K562 (cell line): ENCODE data around the gene CPPED1. TPM values are rescaled to one million over a fixed set of nuclear protein-coding genes. Genes with fewer than 3 reads are reported as not detected.

Experiments
- SIX5 ChIP-seq, 2 experiments: IDR thresholded peaks; 2 replicates each; pipeline ENCODE4 v1.6.1; 2011; ENCODE audit warnings: low read length in 2 of 2, borderline replicate concordance in 1 of 2, low read depth in 1 of 2, mild to moderate bottlenecking in 1 of 2, moderate library complexity in 1 of 2; ENCODE audit not compliant: insufficient read depth in 1 of 2
- ZNF407 ChIP-seq: fragments of 450-650 bp; IDR thresholded peaks from 2 replicates; pipeline ENCODE4 v1.6.1; 2016; ENCODE audit warnings: low read depth
- polyA plus RNA-seq, 8 experiments: library from polyadenylated mRNA; depleted of rRNA in 4 of 8; stranded (reverse) in 5 of 8; unstranded in 3 of 8; fragments of >200 nt; fragmentation: Nextera tagmentation in 2 of 8; fragmentation: Illumina TruSeq in 1 of 8; extraction: Ambion mirVana in 2 of 8; extraction: Trizol in 1 of 8; gene quantifications; 2 replicates each; pipeline versions ENCODE4 v1.2.1 to v1.2.3, GENCODE V29; 2011 to 2014; ENCODE audit warnings: inconsistent platforms in 1 of 8, missing spikeins in 1 of 8
- total RNA-seq, 7 experiments: library from RNA; depleted of rRNA in 6 of 7; stranded (reverse); fragments of >200 nt in 6 of 7; fragmentation: Illumina TruSeq in 2 of 7; extraction: Trizol in 2 of 7; gene quantifications; 2 replicates each; pipeline versions ENCODE4 v1.2.1 to v1.2.3, GENCODE V29; 2011 to 2021; ENCODE audit warnings: low replicate concordance in 1 of 7
- TF ChIP-seq, protein P1 (sequence below): sonication (generic); formaldehyde crosslinking; IDR thresholded peaks from 2 replicates; pipeline ENCODE4 v1.8.0; 2022; ENCODE audit warnings: mild to moderate bottlenecking, missing genetic modification reagents, borderline replicate concordance
- TF ChIP-seq, protein P2 (sequence below): IDR thresholded peaks from 2 replicates; pipeline ENCODE4 v1.6.1; 2014; ENCODE audit warnings: antibody characterized with exemption
- TF ChIP-seq, protein P3 (sequence below), 2 experiments: IDR thresholded peaks; 2 replicates each; pipeline ENCODE4 v1.6.1; 2011; ENCODE audit warnings: borderline replicate concordance in 1 of 2, control low read depth in 1 of 2, low read depth in 1 of 2, low read length in 1 of 2, mild to moderate bottlenecking in 1 of 2, mixed read lengths in 1 of 2, moderate library complexity in 1 of 2; ENCODE audit not compliant: insufficient read depth in 1 of 2, insufficient read length in 1 of 2, poor library complexity in 1 of 2, severe bottlenecking in 1 of 2; ENCODE audit errors: extremely low read depth in 1 of 2
- TF ChIP-seq, protein P4 (sequence below): fragments of 450-650 bp; IDR thresholded peaks from 2 replicates; pipeline ENCODE4 v1.6.1; 2014; ENCODE audit warnings: low read depth, mild to moderate bottlenecking, moderate library complexity, borderline replicate concordance

The CPPED1 gene
- total and polyA plus RNA-seq, 9 of the 15 experiments (the other 6 are each of a cell fraction or from before 2014, with no cell fraction given): 7.5 to 25.7 (median 16.9) TPM

DNA sequence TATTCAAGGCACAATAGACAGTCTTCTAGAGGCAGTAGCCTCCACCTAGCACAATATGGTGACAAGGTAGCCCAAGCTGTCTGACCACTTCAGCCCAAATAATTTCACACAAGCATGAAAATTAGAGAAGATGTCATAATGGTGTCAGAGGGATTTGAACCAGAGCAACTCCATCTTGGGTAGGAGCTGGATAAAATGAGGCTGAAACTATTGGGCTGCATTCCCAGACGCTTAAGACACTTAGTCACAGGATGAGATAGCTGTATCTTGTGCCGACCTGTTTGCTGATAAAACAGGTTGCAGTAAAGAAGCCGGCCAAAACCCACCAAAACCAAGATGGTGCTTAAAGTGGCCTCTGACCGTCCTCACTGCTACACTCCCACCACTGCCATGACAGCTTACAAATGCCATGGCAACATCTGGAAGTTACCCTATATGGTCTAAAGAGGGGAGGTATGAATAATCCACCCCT is 192.6 kb downstream of the CPPED1 start (continued):
- TF ChIP-seq, protein P1, sequence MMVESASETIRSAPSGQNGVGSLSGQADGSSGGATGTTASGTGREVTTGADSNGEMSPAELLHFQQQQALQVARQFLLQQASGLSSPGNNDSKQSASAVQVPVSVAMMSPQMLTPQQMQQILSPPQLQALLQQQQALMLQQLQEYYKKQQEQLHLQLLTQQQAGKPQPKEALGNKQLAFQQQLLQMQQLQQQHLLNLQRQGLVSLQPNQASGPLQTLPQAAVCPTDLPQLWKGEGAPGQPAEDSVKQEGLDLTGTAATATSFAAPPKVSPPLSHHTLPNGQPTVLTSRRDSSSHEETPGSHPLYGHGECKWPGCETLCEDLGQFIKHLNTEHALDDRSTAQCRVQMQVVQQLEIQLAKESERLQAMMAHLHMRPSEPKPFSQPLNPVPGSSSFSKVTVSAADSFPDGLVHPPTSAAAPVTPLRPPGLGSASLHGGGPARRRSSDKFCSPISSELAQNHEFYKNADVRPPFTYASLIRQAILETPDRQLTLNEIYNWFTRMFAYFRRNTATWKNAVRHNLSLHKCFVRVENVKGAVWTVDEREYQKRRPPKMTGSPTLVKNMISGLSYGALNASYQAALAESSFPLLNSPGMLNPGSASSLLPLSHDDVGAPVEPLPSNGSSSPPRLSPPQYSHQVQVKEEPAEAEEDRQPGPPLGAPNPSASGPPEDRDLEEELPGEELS (CRISPR knock-in tag): no peak
- TF ChIP-seq, protein P2, sequence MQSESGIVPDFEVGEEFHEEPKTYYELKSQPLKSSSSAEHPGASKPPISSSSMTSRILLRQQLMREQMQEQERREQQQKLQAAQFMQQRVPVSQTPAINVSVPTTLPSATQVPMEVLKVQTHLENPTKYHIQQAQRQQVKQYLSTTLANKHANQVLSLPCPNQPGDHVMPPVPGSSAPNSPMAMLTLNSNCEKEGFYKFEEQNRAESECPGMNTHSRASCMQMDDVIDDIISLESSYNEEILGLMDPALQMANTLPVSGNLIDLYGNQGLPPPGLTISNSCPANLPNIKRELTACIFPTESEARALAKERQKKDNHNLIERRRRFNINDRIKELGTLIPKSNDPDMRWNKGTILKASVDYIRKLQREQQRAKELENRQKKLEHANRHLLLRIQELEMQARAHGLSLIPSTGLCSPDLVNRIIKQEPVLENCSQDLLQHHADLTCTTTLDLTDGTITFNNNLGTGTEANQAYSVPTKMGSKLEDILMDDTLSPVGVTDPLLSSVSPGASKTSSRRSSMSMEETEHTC: no peak
- TF ChIP-seq, protein P3, sequence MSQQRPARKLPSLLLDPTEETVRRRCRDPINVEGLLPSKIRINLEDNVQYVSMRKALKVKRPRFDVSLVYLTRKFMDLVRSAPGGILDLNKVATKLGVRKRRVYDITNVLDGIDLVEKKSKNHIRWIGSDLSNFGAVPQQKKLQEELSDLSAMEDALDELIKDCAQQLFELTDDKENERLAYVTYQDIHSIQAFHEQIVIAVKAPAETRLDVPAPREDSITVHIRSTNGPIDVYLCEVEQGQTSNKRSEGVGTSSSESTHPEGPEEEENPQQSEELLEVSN (IDR thresholded peaks at IDR 0.05; ENCODE audit: borderline replicate concordance in 1 of 2, extremely low read depth in 1 of 2, insufficient read depth in 1 of 2, insufficient read length in 1 of 2, low read depth in 1 of 2, low read length in 1 of 2, poor library complexity in 1 of 2, severe bottlenecking in 1 of 2): no peak
- TF ChIP-seq, protein P4, sequence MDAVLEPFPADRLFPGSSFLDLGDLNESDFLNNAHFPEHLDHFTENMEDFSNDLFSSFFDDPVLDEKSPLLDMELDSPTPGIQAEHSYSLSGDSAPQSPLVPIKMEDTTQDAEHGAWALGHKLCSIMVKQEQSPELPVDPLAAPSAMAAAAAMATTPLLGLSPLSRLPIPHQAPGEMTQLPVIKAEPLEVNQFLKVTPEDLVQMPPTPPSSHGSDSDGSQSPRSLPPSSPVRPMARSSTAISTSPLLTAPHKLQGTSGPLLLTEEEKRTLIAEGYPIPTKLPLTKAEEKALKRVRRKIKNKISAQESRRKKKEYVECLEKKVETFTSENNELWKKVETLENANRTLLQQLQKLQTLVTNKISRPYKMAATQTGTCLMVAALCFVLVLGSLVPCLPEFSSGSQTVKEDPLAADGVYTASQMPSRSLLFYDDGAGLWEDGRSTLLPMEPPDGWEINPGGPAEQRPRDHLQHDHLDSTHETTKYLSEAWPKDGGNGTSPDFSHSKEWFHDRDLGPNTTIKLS: no peak
- no peak for TF ChIP-seq ZNF407
- no peak for TF ChIP-seq SIX5 (IDR thresholded peaks at IDR 0.05; ENCODE audit: borderline replicate concordance in 1 of 2, insufficient read depth in 1 of 2, low read depth in 1 of 2, low read length in 2 of 2)
